Pancreas (tissue), 10 donors: ENCODE measurements around the gene RFPL1. TPM values are rescaled to one million over a fixed set of nuclear protein-coding genes. Genes with fewer than 3 reads are reported as not detected.
"Not testable (repeated sequence)": the region's sequence is repeated elsewhere in the genome, so short reads cannot be mapped to it uniquely, and the experiment has no call there.

Source experiments
- ATAC-seq, 4 donors: fragments of 200-7000 bp; cut with Tn5 transposase; one replicate each; pipeline versions ENCODE4 v1.8.0 to v1.9.1; 2020; ENCODE audit warnings: mild to moderate bottlenecking in 4 of 4, moderate library complexity in 4 of 4
- DNase-seq, 6 donors: peaks; one replicate each; pipeline ENCODE4 v3.0.0-alpha.2; 2020
- FAIRE-seq: peaks from 2 replicates; lab custom pipeline; 2012; peaks lifted over from hg19 to GRCh38; lab: Jason Lieb, UNC
- H3K27ac ChIP-seq, 4 donors: fragments of 200-600 bp; sonication (generic); 1 replicate in 3 of 4; 2 replicates in 1 of 4; pipeline versions ENCODE4 v1.5.0 to v1.8.0; 2020
- H3K27me3 ChIP-seq, 4 donors: fragments of 200-600 bp; one replicate each; pipeline ENCODE4 v1.8.0; 2021
- H3K36me3 ChIP-seq, 3 donors: fragments of 200-600 bp; sonication (generic) in 1 of 3; one replicate each; pipeline versions ENCODE4 v1.5.0 to v1.8.0; 2020 to 2021
- H3K4me1 ChIP-seq, 3 donors: fragments of 200-600 bp; one replicate each; pipeline ENCODE4 v1.8.0; 2021
- H3K4me3 ChIP-seq, 4 donors: fragments of 200-600 bp; sonication (generic) in 2 of 4; one replicate each; pipeline versions ENCODE4 v1.5.0 to v1.8.0; 2020 to 2021
- H3K9me3 ChIP-seq, 4 donors: fragments of 200-600 bp; one replicate each; pipeline ENCODE4 v1.8.0; 2021
- WGBS, 2 donors: extraction: QIAGEN DNeasy Blood & Tissue Kit; methylation state at CpG; one replicate each; pipeline ENCODE4 v1.1.7; 2013; 5-methylcytosine and 5-hydroxymethylcytosine counted together
- intact Hi-C, 3 donors: fragments of 100-400 bp; cut with DNase I; formaldehyde crosslinking; loops; one replicate each; pipeline versions ENCODE4 v1.11.1 to v1.14.2; 2022
- polyA plus RNA-seq, 2 donors: library from polyadenylated mRNA; stranded (reverse); fragments of 200-250 nt; gene quantifications; one replicate each; pipeline ENCODE4 v1.2.3, GENCODE V29; 2013
- total RNA-seq, 6 donors: library from RNA; stranded (reverse); fragmentation: NEBNext Ultra II Directional in 4 of 6; extraction: Animal tissue kit (Norgen Biotek cat#: 25700) in 4 of 6; gene quantifications; one replicate each; pipeline versions ENCODE4 v1.2.1 to v1.2.4, GENCODE V29; 2021 to 2023
- TF ChIP-seq, protein P1 (sequence below), 4 donors: fragments of 200-600 bp; sonication (generic) in 3 of 4; IDR thresholded peaks; one replicate each; pipeline versions ENCODE4 v1.5.0 to v1.8.0; 2021; ENCODE audit warnings: antibody characterized with exemption in 4 of 4
- donor health status: healthy with polysubstance abuse.
- donor health status: DM: no; HTN: no; CAD: no; lungs with moderate emphysema.
- donor health status: DM: no; HTN: no; CAD: no.
- donor health status: control.
- donor health status: control.
- donor health status: Bipolar disorder and iron deficiency.
- donor health status: DM: yes; HTN: yes; CAD: no.
- donor health status: DM: no; HTN: no; CAD: no.
- donor health status: DM: no; HTN: no; CAD: no.
- donor health status: DM: yes; HTN: yes; CAD: no.

RFPL1 gene
- total and polyA plus RNA-seq, 8 donors = 0.09 TPM; not detected in 7

DNA sequence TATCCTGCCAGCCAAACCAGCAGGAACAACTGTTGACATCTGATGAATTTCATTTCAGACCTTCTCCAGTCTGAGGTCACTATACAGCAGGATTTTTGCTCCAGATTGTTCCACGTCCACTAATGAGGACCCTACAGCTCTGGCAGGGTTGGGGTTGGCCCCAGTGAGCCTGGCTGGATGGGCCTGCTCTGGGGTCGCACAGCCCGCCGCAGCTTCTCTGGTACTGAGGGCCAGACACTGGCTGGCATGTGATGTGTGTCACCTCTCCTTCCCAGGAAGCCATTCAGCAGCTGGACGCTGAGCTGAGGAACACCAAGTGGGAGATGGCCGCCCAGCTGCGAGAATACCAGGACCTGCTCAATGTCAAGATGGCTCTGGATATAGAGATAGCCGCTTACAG, 47.1 kb downstream of the RFPL1 start:
- no peak overlapping the region for H3K4me3 ChIP-seq
- peaks cover 0 to 6% (median 1%) of the 10 kb centered on the region in 4 donors for H3K27me3 ChIP-seq
- TF ChIP-seq, protein P1, sequence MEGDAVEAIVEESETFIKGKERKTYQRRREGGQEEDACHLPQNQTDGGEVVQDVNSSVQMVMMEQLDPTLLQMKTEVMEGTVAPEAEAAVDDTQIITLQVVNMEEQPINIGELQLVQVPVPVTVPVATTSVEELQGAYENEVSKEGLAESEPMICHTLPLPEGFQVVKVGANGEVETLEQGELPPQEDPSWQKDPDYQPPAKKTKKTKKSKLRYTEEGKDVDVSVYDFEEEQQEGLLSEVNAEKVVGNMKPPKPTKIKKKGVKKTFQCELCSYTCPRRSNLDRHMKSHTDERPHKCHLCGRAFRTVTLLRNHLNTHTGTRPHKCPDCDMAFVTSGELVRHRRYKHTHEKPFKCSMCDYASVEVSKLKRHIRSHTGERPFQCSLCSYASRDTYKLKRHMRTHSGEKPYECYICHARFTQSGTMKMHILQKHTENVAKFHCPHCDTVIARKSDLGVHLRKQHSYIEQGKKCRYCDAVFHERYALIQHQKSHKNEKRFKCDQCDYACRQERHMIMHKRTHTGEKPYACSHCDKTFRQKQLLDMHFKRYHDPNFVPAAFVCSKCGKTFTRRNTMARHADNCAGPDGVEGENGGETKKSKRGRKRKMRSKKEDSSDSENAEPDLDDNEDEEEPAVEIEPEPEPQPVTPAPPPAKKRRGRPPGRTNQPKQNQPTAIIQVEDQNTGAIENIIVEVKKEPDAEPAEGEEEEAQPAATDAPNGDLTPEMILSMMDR (IDR thresholded peaks at IDR 0.05) = no peak
- ATAC-seq (no peak), DNase-seq (no peak), FAIRE-seq (no peak)
- peaks cover 0 to 7% (median 3%) of the 10 kb centered on the region in 3 donors for H3K4me1 ChIP-seq
- H3K27ac ChIP-seq = no peak overlapping the region
- 89 to 93% methylated on average over 8 of the region's 8 CpGs for WGBS, 2 donors
- no peaks in the 10 kb centered on the region for H3K36me3 ChIP-seq
- intact Hi-C loops = no loop called here
- H3K9me3 ChIP-seq = no peaks in the 10 kb centered on the region

- no peaks in the 10 kb centered on the region for H3K4me1 ChIP-seq
- no peak for ATAC-seq
- TF ChIP-seq, protein P1 (IDR thresholded peaks at IDR 0.05) = no peak
- H3K36me3 ChIP-seq = no peaks in the 10 kb centered on the region
- no peaks in the 10 kb centered on the region for H3K27me3 ChIP-seq
- WGBS, 2 donors = 81 to 87% methylated on average over 6 of the region's 6 CpGs
- no peak overlapping the region for H3K4me3 ChIP-seq
- no peaks in the 10 kb centered on the region for H3K9me3 ChIP-seq
- no peak for DNase-seq
- intact Hi-C loops = no loop called here
- no peak for FAIRE-seq
- H3K27ac ChIP-seq = no peak overlapping the region
These were observed 49.1 kb downstream of the RFPL1 start for GRCh38 chr22:29487426-29487986.

- H3K27me3 ChIP-seq, H3K4me1 ChIP-seq, FAIRE-seq, DNase-seq, H3K27ac ChIP-seq, H3K36me3 ChIP-seq, intact Hi-C loops, H3K9me3 ChIP-seq, ATAC-seq, H3K4me3 ChIP-seq: not testable (repeated sequence)
- WGBS, 2 donors = 87 to 91% methylated on average over 8 of the region's 8 CpGs
These were observed 50.9 kb downstream of the RFPL1 start for GRCh38 chr22:29489127-29489780.

DNA sequence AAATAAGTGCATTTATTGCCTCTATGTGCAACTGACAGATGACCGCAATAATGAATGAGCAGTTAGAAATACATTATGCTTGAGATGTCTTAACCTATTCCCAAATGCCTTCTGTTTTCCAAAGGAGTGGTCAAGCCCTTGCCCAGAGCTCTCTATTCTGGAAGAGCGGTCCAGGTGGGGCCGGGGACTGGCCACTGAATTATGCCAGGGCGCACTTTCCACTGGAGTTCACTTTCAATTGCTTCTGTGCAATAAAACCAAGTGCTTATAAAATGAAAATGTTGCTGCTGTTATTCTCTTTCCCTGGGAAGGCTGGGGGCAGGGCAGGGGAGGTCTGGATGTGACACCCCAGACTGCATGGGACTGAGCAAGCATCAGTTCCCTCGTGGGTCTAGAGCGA, 52.6 kb downstream of the RFPL1 start:
- TF ChIP-seq, protein P1 (IDR thresholded peaks at IDR 0.05) = no peak
- DNase-seq (no peak), ATAC-seq (no peak), FAIRE-seq (no peak)
- H3K27ac ChIP-seq = no peak overlapping the region
- H3K36me3 ChIP-seq = no peaks in the 10 kb centered on the region
- intact Hi-C loops = no loop called here
- WGBS, 2 donors = 79 to 85% methylated on average over 6 of the region's 6 CpGs
- no peaks in the 10 kb centered on the region for H3K4me1 ChIP-seq
- no peak overlapping the region for H3K4me3 ChIP-seq
- H3K27me3 ChIP-seq = no peaks in the 10 kb centered on the region
- H3K9me3 ChIP-seq = no peaks in the 10 kb centered on the region

Other genes starting within 250 kb of the RFPL1 start
- gene EMID1, start 232.7 kb upstream of the RFPL1 start, total RNA-seq = 10 to 100 TPM in 2 of 6 donors, 1 to 10 TPM in 4; 6.2 to 10.6 (median 8.3) TPM
- 10 to 100 TPM; 11.7 to 16.8 TPM for gene EMID1, start 232.7 kb upstream of the RFPL1 start, polyA plus RNA-seq
- gene RHBDD3, start 170.6 kb upstream of the RFPL1 start, total RNA-seq = 10 to 100 TPM in 2 of 6 donors, 1 to 10 TPM in 4; 5.4 to 13.2 (median 9.0) TPM
- gene RHBDD3, start 170.6 kb upstream of the RFPL1 start, polyA plus RNA-seq = 10 to 100 TPM; 36.2 to 38.2 TPM
- gene EWSR1, start 170.3 kb upstream of the RFPL1 start, total RNA-seq = 100 to 1,000 TPM in 3 of 6 donors, 10 to 100 TPM in 3; 49.2 to 104 (median 87.5) TPM
- 100 to 1,000 TPM; 136 to 257 TPM for gene EWSR1, start 170.3 kb upstream of the RFPL1 start, polyA plus RNA-seq
- gene GAS2L1, start 131.9 kb upstream of the RFPL1 start, total RNA-seq = 10 to 100 TPM in 1 of 6 donors, 1 to 10 TPM in 5; 5.2 to 10.7 (median 7.8) TPM
- gene GAS2L1, start 131.9 kb upstream of the RFPL1 start, polyA plus RNA-seq = 10 to 100 TPM; 11.7 to 13.6 TPM
- under 1 TPM; 0.24 to 0.61 (median 0.50) TPM for gene RASL10A, start 122.9 kb upstream of the RFPL1 start, total RNA-seq
- 1 to 10 TPM; 3.7 to 4.4 TPM for gene RASL10A, start 122.9 kb upstream of the RFPL1 start, polyA plus RNA-seq
- gene AP1B1, start 50.0 kb upstream of the RFPL1 start, total RNA-seq = 10 to 100 TPM; 27.5 to 49.9 (median 40.7) TPM
- gene AP1B1, start 50.0 kb upstream of the RFPL1 start, polyA plus RNA-seq = 10 to 100 TPM; 28.3 to 31.7 TPM
- under 1 TPM; 0.05 to 0.72 (median 0.13) TPM for gene NEFH, start 41.6 kb downstream of the RFPL1 start, total RNA-seq
- under 1 TPM; 0.23 to 0.99 TPM for gene NEFH, start 41.6 kb downstream of the RFPL1 start, polyA plus RNA-seq
- gene THOC5, start 115.2 kb downstream of the RFPL1 start, total RNA-seq = 10 to 100 TPM; 17.1 to 21.7 (median 18.4) TPM
- gene THOC5, start 115.2 kb downstream of the RFPL1 start, polyA plus RNA-seq = 10 to 100 TPM; 11.8 to 12.1 TPM
- gene NIPSNAP1, start 142.5 kb downstream of the RFPL1 start, total RNA-seq = 10 to 100 TPM; 13.5 to 24.0 (median 15.7) TPM
- gene NIPSNAP1, start 142.5 kb downstream of the RFPL1 start, polyA plus RNA-seq = 10 to 100 TPM; 13.4 to 23.7 TPM
- 10 to 100 TPM; 14.7 to 33.7 (median 23.2) TPM for gene NF2, start 165.1 kb downstream of the RFPL1 start, total RNA-seq
- gene NF2, start 165.1 kb downstream of the RFPL1 start, polyA plus RNA-seq = 1 to 10 TPM; 6.5 to 7.5 TPM